DMS153 (cell line): ENCODE results near the gene SPAG16.
"Not testable (repeated sequence)": the region's sequence is repeated elsewhere in the genome, so short reads cannot be mapped to it uniquely, and the experiment has no call there.

Experiments
- DNase-seq: peaks from one replicate; lab custom pipeline; 2025; lab: John Stamatoyannopoulos, UW

Gene SPAG16

GRCh38 chr2:213545481-213545880 lies 261.2 kb downstream of the SPAG16 start:
- no peak for DNase-seq

GRCh38 chr2:213545964-213546475 lies 261.8 kb downstream of the SPAG16 start:
- peak; percentile 83 for DNase-seq

- DNase-seq = no peak
These were observed 267.3 kb downstream of the SPAG16 start for GRCh38 chr2:213551526-213551925.

- DNase-seq = no peak
These were observed 274.8 kb downstream of the SPAG16 start for GRCh38 chr2:213559053-213559452.

GRCh38 chr2:213561759-213562158 lies 277.5 kb downstream of the SPAG16 start:
- no peak for DNase-seq

- DNase-seq = no peak
These were observed 278.4 kb downstream of the SPAG16 start for GRCh38 chr2:213562539-213563180.

GRCh38 chr2:213566846-213567245 lies 282.6 kb downstream of the SPAG16 start:
- no peak for DNase-seq

GRCh38 chr2:213609570-213610170 lies 325.4 kb downstream of the SPAG16 start:
- no peak for DNase-seq

GRCh38 chr2:213627054-213627710 lies 342.9 kb downstream of the SPAG16 start:
- no peak for DNase-seq

- DNase-seq = no peak
These were observed 343.7 kb downstream of the SPAG16 start for GRCh38 chr2:213627835-213628460.

GRCh38 chr2:213640738-213641425 lies 356.6 kb downstream of the SPAG16 start:
- DNase-seq = peak; percentile 53

- DNase-seq = no peak
These were observed 360.7 kb downstream of the SPAG16 start for GRCh38 chr2:213644926-213645325.

- no peak for DNase-seq
These were observed 364.9 kb downstream of the SPAG16 start for GRCh38 chr2:213649176-213649575.

GRCh38 chr2:213664817-213665216 lies 380.6 kb downstream of the SPAG16 start:
- no peak for DNase-seq

GRCh38 chr2:213669657-213670056 lies 385.4 kb downstream of the SPAG16 start:
- no peak for DNase-seq

- no peak for DNase-seq
These were observed 394.4 kb downstream of the SPAG16 start for GRCh38 chr2:213678437-213679218.

GRCh38 chr2:213679894-213680293 lies 395.6 kb downstream of the SPAG16 start:
- no peak for DNase-seq

- DNase-seq = no peak
These were observed 398.0 kb downstream of the SPAG16 start for GRCh38 chr2:213682276-213682675.

- DNase-seq = no peak
These were observed 403.9 kb downstream of the SPAG16 start for GRCh38 chr2:213688133-213688532.

GRCh38 chr2:213688825-213689224 lies 404.6 kb downstream of the SPAG16 start:
- not testable (repeated sequence) for DNase-seq

GRCh38 chr2:213689585-213689984 lies 405.3 kb downstream of the SPAG16 start:
- DNase-seq = no peak
